Esophagus muscularis mucosa (tissue), 4 donors: ENCODE measurements around the gene CCDC12. TPM values are rescaled to one million over a fixed set of nuclear protein-coding genes. Genes with fewer than 3 reads are reported as not detected.

Experiments
- DNase-seq: peaks from one replicate; pipeline ENCODE4 v3.0.0-alpha.2; 2017; ENCODE audit errors: extremely low spot score
- H3K27ac ChIP-seq, 4 donors: fragments of 200-600 bp; sonication (generic); replicated peaks in 1 of 4; 1 replicate in 3 of 4; 2 replicates in 1 of 4; pipeline ENCODE4 v1.5.1; 2016 to 2019; ENCODE audit warnings: mild to moderate bottlenecking in 1 of 4
- H3K27me3 ChIP-seq, 4 donors: fragments of 200-600 bp; sonication (generic); one replicate each; pipeline versions ENCODE4 v1.5.1 to v1.6.0; 2016 to 2019
- H3K36me3 ChIP-seq, 4 donors: fragments of 200-600 bp; sonication (generic); one replicate each; pipeline ENCODE4 v1.5.1; 2016 to 2019
- H3K4me1 ChIP-seq, 4 donors: fragments of 200-600 bp; sonication (generic); one replicate each; pipeline ENCODE4 v1.5.1; 2016 to 2019
- H3K4me3 ChIP-seq, 4 donors: fragments of 200-600 bp; sonication (generic); 1 replicate in 2 of 4; 2 replicates in 2 of 4; pipeline ENCODE4 v1.5.1; 2016 to 2019; ENCODE audit warnings: mild to moderate bottlenecking in 4 of 4, moderate library complexity in 1 of 4
- H3K9me3 ChIP-seq, 4 donors: fragments of 200-600 bp; sonication (generic); 1 replicate in 3 of 4; 2 replicates in 1 of 4; pipeline ENCODE4 v1.5.1; 2016 to 2019
- CTCF ChIP-seq, 3 experiments: fragments of 200-600 bp in 2 of 3; fragments of 450-650 bp in 1 of 3; sonication (generic) in 2 of 3; IDR thresholded peaks; one replicate each; pipeline ENCODE4 v1.5.1; 2017 to 2019; ENCODE audit warnings: antibody characterized with exemption in 3 of 3, mild to moderate bottlenecking in 2 of 3, moderate library complexity in 1 of 3
- EP300 ChIP-seq: sonication (generic); formaldehyde crosslinking; IDR thresholded peaks from one replicate; pipeline ENCODE4 v1.6.1; 2017; ENCODE audit warnings: antibody characterized with exemption
- POLR2A ChIP-seq: fragments of 450-650 bp; IDR thresholded peaks from one replicate; pipeline ENCODE4 v1.6.1; 2017; ENCODE audit warnings: antibody characterized with exemption, moderate library complexity, mild to moderate bottlenecking, low read depth
- POLR2AphosphoS5 ChIP-seq, 2 donors: sonication (generic); formaldehyde crosslinking; IDR thresholded peaks; one replicate each; pipeline ENCODE4 v1.6.1; 2017; ENCODE audit warnings: antibody characterized with exemption in 2 of 2
- WGBS: methylation state at CpG from one replicate; pipeline ENCODE4 v1.1.5; 2018; 5-methylcytosine and 5-hydroxymethylcytosine counted together
- intact Hi-C: fragments of 100-400 bp; cut with DNase I; formaldehyde crosslinking; loops from one replicate; pipeline ENCODE4 v1.15.1; 2023
- total RNA-seq, 4 donors: library from RNA; depleted of rRNA; stranded (reverse); fragments of >200 nt; gene quantifications; one replicate each; pipeline versions ENCODE4 v1.1.0 to v1.2.1, GENCODE V29; 2016

CCDC12 gene
- total RNA-seq, 4 donors from 2014 or later: 27.5 to 54.8 (median 36.7) TPM

- H3K36me3 ChIP-seq: peaks cover 20 to 92% (median 79%) of the 10 kb centered on the region in 4 donors
- DNase-seq: no peak
- no peaks in the 10 kb centered on the region for H3K27me3 ChIP-seq
- WGBS: 100% methylated on average over 2 of the region's 10 CpGs
- TF ChIP-seq POLR2AphosphoS5 (IDR thresholded peaks at IDR 0.05) (no peak), CTCF (IDR thresholded peaks at IDR 0.05) (no peak), POLR2A (no peak), EP300 (no peak)
- no peaks in the 10 kb centered on the region for H3K9me3 ChIP-seq
- peaks cover 0 to 10% (median 7%) of the 10 kb centered on the region in 4 donors for H3K4me1 ChIP-seq
- intact Hi-C loops: no loop called here
- no peak overlapping the region for H3K4me3 ChIP-seq
- H3K27ac ChIP-seq: no peak overlapping the region
Observed at GRCh38 chr3:47003056-47003410, 26.5 kb upstream of the CCDC12 start.

- DNase-seq: no peak
- no peak overlapping the region for H3K27ac ChIP-seq
- peaks cover 0 to 12% (median 7%) of the 10 kb centered on the region in 4 donors for H3K4me1 ChIP-seq
- 94% methylated on average over 21 of the region's 35 CpGs for WGBS
- intact Hi-C loops: no loop called here
- no peaks in the 10 kb centered on the region for H3K27me3 ChIP-seq
- H3K4me3 ChIP-seq: no peak overlapping the region
- H3K9me3 ChIP-seq: no peaks in the 10 kb centered on the region
- H3K36me3 ChIP-seq: peaks cover 20 to 98% (median 81%) of the 10 kb centered on the region in 4 donors
- TF ChIP-seq POLR2AphosphoS5 (IDR thresholded peaks at IDR 0.05) (no peak), EP300 (no peak), CTCF (IDR thresholded peaks at IDR 0.05) (no peak), POLR2A (no peak)
Observed at GRCh38 chr3:47002171-47003055, 25.9 kb upstream of the CCDC12 start.

- Histone ChIP-seq H3K27ac (no peak overlapping the region), H3K4me1 (peaks cover 0 to 12% (median 7%) of the 10 kb centered on the region in 4 donors), H3K27me3 (no peaks in the 10 kb centered on the region), H3K4me3 (no peak overlapping the region), H3K9me3 (no peaks in the 10 kb centered on the region), H3K36me3 (peaks cover 20 to 96% (median 84%) of the 10 kb centered on the region in 4 donors)
- no peak for DNase-seq
- intact Hi-C loops: no loop called here
- TF ChIP-seq POLR2A (no peak), POLR2AphosphoS5 (IDR thresholded peaks at IDR 0.05) (no peak), CTCF (IDR thresholded peaks at IDR 0.05) (no peak), EP300 (no peak)
- WGBS: 87% methylated on average over 10 of the region's 16 CpGs
Observed at GRCh38 chr3:47001731-47002170, 25.2 kb upstream of the CCDC12 start.

- DNase-seq: no peak
- 95% methylated on average over 6 of the region's 25 CpGs for WGBS
- peaks cover 0 to 12% (median 7%) of the 10 kb centered on the region in 4 donors for H3K4me1 ChIP-seq
- TF ChIP-seq POLR2A (no peak), EP300 (no peak), CTCF (IDR thresholded peaks at IDR 0.05) (no peak), POLR2AphosphoS5 (IDR thresholded peaks at IDR 0.05) (no peak)
- no peaks in the 10 kb centered on the region for H3K9me3 ChIP-seq
- no peak overlapping the region for H3K4me3 ChIP-seq
- intact Hi-C loops: no loop called here
- no peak overlapping the region for H3K27ac ChIP-seq
- H3K36me3 ChIP-seq: peaks cover 20 to 96% (median 86%) of the 10 kb centered on the region in 4 donors
- H3K27me3 ChIP-seq: no peaks in the 10 kb centered on the region
Observed at GRCh38 chr3:47000922-47001730, 24.6 kb upstream of the CCDC12 start.
